ENCODE data around the gene ZFR.
"Not testable (repeated sequence)": the region's sequence is repeated elsewhere in the genome, so short reads cannot be mapped to it uniquely, and the experiment has no call there.

Gene ZFR

DNA sequence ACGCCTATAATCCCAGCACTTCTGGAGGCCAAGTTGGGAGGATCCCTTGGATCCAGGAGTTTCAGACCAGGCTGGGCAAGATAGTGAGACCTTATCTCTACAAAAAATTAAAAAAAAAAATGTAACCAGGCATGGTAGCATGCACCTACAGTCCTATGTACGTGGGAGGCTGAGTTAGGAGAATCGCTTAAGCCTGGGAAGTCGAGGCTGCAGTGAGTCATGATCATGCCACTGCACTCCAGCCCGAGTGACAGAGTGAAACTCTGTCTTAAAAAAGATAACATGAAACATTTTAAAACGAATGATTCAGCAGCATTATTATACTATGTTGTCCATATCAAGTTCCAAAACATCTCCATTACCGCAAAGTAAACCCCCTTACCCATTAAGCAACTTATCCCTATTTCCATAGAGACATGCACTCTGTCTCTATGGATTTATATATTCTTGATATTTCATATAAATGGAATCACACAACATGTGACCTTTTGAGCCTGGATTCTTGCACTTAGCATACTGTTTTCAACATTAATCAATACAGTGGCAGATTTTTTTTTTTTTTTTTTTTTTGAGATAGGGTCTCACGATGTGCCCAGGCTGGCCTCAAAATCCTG, 74.9 kb downstream of the ZFR start:
- no peak for DNase-seq (ENCODE audit: low spot score)
- in situ Hi-C loops (cut with MboI; ENCODE audit: low sequenced_read_pairs, unreplicated experiment): no loop called here
- TF ChIP-seq, protein P1, sequence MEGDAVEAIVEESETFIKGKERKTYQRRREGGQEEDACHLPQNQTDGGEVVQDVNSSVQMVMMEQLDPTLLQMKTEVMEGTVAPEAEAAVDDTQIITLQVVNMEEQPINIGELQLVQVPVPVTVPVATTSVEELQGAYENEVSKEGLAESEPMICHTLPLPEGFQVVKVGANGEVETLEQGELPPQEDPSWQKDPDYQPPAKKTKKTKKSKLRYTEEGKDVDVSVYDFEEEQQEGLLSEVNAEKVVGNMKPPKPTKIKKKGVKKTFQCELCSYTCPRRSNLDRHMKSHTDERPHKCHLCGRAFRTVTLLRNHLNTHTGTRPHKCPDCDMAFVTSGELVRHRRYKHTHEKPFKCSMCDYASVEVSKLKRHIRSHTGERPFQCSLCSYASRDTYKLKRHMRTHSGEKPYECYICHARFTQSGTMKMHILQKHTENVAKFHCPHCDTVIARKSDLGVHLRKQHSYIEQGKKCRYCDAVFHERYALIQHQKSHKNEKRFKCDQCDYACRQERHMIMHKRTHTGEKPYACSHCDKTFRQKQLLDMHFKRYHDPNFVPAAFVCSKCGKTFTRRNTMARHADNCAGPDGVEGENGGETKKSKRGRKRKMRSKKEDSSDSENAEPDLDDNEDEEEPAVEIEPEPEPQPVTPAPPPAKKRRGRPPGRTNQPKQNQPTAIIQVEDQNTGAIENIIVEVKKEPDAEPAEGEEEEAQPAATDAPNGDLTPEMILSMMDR (IDR thresholded peaks at IDR 0.05; ENCODE audit: borderline replicate concordance, control extremely low read depth, extremely low read depth, insufficient read depth, missing control alignments): no peak

DNA sequence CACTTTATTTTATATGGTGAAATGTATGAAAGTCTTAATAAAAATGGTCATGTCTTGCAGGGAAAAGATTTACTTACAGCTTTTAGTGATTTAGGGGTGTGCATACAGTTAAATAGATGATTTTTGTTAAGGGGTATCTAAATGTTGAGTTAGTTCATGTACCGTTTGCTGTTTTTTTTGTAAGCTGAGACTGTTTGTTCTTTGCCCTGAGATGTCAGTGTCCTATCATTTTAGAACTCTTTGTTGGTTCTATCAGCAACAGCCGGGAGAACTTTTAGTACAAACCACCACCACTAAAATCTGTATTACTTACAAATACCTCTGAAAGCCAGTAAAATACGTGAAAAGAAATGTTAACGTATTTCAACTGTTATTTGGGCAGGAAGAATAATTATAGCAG, 75.5 kb downstream of the ZFR start:
- no peak for DNase-seq (ENCODE audit: low spot score)
- in situ Hi-C loops (cut with MboI; ENCODE audit: low sequenced_read_pairs, unreplicated experiment): no loop called here
- TF ChIP-seq, protein P1 (IDR thresholded peaks at IDR 0.05; ENCODE audit: borderline replicate concordance, control extremely low read depth, extremely low read depth, insufficient read depth, missing control alignments): no peak

DNA sequence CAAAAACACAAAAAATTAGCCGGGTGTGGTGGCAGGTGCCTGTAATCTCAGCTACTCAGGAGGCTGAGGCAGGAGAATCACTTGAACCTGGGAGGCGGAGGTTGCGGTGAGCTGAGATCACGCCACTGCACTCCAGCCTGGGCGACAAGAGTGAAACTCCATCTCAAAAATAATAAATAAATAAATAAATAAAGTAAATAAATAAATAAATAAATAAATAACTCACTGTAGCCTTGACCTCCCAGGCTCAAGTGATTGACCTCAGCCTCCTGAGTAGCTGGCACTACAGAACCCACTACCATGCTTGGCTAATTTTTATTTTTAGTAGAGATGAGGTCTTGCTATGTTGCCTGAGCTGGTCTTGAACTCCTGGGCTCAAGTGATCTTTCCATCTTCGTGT, 77.3 kb downstream of the ZFR start:
- DNase-seq (ENCODE audit: low spot score); in situ Hi-C loops (cut with MboI; ENCODE audit: low sequenced_read_pairs, unreplicated experiment): not testable (repeated sequence)

DNA sequence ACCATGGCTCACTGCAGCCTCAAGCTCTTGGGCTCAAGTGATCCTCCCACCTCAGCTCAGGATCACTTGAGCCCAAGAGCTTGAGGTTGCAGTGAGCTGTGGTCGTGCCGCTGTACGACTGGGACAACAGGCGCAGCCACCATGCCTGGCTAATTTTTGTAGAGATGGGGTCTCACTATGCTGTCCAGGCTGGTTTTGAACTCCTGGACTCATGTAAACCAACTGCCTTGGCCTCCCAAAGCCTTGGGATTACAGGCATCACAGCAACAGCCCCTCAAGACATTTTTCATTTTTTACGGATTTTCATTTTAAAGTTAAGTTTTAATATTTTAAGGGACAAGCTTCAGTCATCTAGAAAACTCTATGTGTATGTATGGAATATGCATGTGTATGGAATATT, 78.9 kb downstream of the ZFR start:
- in situ Hi-C loops (cut with MboI; ENCODE audit: low sequenced_read_pairs, unreplicated experiment): no loop called here
- TF ChIP-seq, protein P1 (IDR thresholded peaks at IDR 0.05; ENCODE audit: borderline replicate concordance, control extremely low read depth, extremely low read depth, insufficient read depth, missing control alignments): no peak
- no peak for DNase-seq (ENCODE audit: low spot score)

DNA sequence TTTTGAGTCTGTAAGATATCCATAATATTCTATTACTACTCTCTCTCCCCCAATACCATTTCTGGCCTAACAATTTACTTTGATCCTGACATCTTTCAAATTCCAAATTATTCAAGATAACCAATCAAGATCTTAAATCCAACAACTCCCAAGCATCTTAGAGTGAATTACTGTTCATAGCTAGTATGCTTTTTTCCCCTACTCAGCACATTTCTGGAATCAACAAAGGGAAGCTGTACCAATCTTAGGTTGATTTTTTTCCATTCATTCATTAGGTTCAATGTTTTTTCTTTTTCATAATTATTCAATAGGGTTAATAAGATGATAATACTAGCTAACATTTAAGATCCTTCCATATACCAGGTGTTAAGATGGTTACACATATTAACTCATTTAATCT, 81.5 kb downstream of the ZFR start:
- TF ChIP-seq, protein P1 (IDR thresholded peaks at IDR 0.05; ENCODE audit: borderline replicate concordance, control extremely low read depth, extremely low read depth, insufficient read depth, missing control alignments): no peak
- DNase-seq (ENCODE audit: low spot score): no peak
- in situ Hi-C loops (cut with MboI; ENCODE audit: low sequenced_read_pairs, unreplicated experiment): no loop called here

DNA sequence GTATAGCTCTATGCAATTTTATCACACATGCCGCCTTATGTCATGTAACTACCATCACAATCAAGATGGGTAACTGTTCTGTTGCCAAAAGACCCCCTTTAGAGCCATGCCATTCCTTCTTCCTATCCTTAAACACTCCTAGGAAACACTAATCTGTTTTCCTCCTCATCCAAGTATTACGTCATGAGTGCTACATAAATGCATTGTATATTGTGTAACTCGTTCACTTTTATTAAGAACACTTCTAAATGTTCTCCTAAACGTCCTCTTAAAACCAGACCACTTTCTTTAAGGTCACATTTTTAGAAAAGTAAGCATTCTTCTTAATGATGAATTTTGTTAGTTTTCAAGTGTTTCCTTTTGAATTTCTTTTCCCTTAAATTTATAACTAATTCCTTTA, 82.0 kb downstream of the ZFR start:
- DNase-seq (ENCODE audit: low spot score): no peak
- TF ChIP-seq, protein P1 (IDR thresholded peaks at IDR 0.05; ENCODE audit: borderline replicate concordance, control extremely low read depth, extremely low read depth, insufficient read depth, missing control alignments): no peak
- in situ Hi-C loops (cut with MboI; ENCODE audit: low sequenced_read_pairs, unreplicated experiment): no loop called here

DNA sequence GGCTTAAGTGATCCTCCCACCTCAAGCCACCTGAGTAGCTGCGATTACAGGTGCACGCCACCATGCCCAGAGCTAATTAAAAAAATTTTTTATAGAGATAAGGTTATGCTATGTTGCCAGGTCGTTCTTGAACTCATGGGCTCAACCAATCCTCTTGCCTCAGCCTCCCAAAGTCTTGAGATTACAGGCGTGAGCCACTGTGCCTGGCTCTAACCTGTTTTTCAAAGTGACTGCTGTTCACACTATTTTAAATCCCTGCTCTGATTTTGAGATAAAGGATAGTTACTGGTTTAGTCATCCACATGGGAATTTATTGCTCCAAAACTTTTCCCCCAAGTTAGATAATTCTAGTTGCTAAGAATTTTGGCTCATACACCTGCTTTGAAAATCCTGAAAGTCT, 83.6 kb downstream of the ZFR start:
- in situ Hi-C loops (cut with MboI; ENCODE audit: low sequenced_read_pairs, unreplicated experiment): no loop called here
- TF ChIP-seq, protein P1 (IDR thresholded peaks at IDR 0.05; ENCODE audit: borderline replicate concordance, control extremely low read depth, extremely low read depth, insufficient read depth, missing control alignments): no peak
- DNase-seq (ENCODE audit: low spot score): no peak
